Erythroblast (primary cell): ENCODE data around the gene CPPED1.

ENCODE experiments used
- DNase-seq, 2 experiments: peaks; one replicate each; lab custom pipeline; 2025; lab: John Stamatoyannopoulos, UW
- GATA1 ChIP-seq: IDR thresholded peaks from 2 replicates; pipeline ENCODE4 v1.6.1; 2011; ENCODE audit warnings: low read depth, mild to moderate bottlenecking, control low read depth, low read length, moderate library complexity
- POLR2A ChIP-seq: IDR thresholded peaks from 2 replicates; pipeline ENCODE4 v1.6.1; 2011; ENCODE audit warnings: mild to moderate bottlenecking, low read length

The CPPED1 gene

DNA sequence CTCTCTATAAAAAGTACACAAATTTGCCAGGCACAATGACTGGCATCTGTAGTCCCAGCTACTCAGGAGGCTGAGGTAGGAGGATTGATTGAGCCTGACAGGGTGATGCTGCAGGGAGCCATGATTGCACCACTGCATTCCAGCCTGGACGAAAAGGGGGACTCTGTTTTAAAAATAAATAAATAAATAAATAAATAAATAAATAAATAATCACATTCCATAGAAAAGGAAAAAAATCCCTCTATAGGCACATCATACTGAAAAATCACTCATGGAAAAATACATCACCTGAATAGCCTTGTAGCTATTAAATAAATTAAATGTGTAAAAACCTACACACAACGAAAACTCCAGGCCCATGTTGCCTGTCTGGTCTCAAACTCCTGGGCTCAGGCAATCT, 56.4 kb downstream of the CPPED1 start:
- DNase-seq, result no peak
- TF ChIP-seq GATA1, result no peak
- no peak for TF ChIP-seq POLR2A

DNA sequence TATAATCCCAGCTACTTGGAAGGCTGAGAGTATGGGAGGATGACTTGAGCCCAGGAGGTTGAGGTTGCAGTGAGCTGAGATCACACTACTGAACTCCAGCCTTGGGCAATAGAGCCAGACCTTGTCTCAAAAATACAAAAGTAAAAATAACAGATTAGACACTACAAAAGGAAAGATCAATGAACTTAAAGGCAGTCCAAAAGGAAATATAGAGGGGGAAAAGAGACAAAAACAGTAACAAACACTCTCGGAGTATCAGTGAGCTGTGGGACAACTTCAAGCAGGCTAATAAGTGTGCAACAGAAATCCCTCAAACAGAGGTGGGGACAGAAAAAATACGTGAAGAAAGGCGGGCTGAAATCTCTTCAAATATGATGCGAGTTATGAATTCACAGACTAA, 58.8 kb downstream of the CPPED1 start:
- TF ChIP-seq POLR2A (no peak), GATA1 (no peak)
- DNase-seq, result no peak

DNA sequence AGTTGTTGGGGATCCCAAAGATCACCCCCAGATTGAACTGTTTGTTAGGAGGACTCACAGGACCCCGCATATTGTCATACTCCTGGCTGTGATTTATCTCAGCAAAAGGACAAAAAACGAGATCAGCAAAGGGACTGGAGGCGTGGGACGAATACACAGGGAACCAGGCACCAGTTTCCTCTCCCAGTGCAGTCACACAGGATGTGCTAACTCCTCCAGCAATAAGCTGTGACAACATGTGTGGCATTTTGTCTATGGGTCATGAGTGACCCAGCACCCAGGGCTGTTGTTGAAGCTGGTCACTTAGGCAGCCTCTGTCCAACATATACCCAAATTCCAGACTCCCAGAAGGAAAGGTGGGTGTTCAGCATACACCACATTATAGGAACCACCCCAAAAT, 60.9 kb downstream of the CPPED1 start:
- TF ChIP-seq GATA1, result no peak
- TF ChIP-seq POLR2A, result no peak
- DNase-seq, result no peak

DNA sequence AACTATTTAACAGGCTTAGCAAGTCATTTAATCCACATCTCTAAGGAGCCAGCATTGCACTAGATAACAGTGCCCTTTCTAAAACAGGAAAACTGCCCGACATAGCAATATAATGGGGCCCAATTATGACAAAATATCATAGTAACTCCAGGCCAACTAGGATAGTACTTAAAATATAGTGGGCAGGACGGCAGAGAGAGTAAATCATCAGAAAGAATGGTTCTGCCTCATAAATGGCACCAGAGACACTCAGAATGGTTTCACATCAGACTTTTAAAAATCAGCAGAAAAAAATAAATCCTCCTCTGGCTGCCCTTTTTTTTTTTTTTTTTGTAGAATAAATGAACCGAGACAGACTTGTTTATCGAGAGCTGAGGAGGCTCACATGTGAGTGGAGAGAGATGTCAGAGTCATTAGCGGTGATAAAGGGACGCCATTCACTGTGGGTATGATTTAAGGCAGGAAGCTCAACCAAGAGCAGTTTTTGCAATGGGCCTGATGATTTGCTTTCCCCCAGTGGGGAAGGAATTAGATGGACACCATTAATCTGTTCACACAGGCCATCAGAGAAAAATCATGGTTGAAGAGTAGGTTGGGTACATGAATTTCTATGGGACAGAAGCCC, 62.6 kb downstream of the CPPED1 start:
- no peak for DNase-seq
- TF ChIP-seq GATA1, result no peak
- TF ChIP-seq POLR2A, result no peak

DNA sequence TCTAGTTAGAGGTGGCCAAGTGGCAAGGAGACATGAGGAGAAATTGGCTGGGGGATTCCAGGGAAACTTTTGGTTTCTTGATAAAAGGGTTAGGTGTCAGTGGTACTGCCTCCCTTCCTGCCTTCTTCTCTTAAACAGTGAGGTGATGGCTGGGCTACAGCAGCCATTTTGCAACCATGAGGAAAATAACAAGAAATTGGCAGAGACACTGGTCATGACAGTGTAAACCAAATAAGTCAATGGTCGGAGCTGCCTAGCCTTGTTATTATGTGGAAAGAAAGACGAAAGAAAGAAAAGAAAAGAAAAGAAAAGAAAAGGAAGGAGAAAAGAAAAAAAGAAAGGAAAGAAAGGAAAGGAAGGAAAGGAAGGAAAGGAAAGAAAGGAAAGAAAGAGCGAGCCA, 63.9 kb downstream of the CPPED1 start:
- no peak for DNase-seq
- TF ChIP-seq GATA1, result no peak
- TF ChIP-seq POLR2A, result no peak

DNA sequence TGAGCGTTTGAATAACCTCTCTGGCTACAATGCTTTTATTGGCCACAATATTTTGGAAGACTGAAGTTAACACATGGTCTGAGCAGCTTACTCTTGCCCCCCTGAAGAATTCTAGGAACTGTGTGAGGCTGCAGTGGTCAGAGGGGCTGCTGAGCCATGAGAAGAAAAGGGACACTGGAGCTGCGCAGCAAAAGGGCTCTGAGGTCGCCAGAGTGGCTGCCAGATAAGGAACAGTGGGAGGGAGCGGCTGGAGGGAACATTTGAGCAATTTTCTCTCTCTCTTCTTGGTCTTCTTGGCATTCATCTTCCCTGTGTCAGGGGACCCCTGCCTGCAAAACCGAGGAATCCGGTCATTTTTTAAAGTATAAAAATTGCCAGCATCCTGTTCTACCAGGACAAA, 66.1 kb downstream of the CPPED1 start:
- DNase-seq, result no peak
- TF ChIP-seq POLR2A, result no peak
- no peak for TF ChIP-seq GATA1

DNA sequence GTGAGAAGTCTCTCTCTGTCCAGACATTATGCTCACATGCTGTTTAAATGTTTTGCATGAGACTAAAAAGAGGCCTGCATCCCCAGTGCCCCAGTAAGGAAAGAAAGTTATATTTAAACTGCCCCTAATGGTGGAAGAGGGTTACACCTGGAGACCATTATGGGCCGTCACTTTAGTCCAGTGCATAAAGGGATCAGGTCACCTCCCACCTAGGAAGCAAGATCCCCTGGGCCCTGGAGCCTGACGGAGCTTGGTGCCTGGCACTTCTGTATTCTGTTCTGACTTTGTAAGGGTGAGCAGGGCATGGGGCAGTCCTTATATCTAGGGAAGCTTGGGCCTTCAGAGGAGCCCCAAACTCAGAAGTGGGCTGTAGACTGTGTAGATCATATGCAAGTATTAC, 67.9 kb downstream of the CPPED1 start:
- no peak for DNase-seq
- TF ChIP-seq POLR2A (no peak), GATA1 (no peak)

DNA sequence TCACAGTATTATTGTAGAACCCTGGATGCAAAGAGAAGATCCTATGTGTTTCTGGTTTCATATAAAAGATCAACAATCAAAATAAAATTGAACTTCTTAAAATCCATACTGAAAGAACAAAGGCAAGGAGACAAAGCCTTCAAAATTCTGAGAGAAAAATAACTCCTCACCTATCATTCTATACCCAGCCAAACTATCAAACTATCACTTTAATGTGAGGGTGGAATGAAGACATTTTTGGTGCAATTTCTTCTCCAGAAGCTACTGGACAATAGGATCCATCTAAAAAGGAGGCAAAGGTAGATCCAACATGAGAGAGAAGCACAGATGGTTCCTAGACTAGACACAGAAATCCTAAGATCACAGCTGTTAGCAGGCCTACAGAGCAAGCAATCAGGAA, 71.1 kb downstream of the CPPED1 start:
- no peak for TF ChIP-seq POLR2A
- TF ChIP-seq GATA1, result no peak
- no peak for DNase-seq

DNA sequence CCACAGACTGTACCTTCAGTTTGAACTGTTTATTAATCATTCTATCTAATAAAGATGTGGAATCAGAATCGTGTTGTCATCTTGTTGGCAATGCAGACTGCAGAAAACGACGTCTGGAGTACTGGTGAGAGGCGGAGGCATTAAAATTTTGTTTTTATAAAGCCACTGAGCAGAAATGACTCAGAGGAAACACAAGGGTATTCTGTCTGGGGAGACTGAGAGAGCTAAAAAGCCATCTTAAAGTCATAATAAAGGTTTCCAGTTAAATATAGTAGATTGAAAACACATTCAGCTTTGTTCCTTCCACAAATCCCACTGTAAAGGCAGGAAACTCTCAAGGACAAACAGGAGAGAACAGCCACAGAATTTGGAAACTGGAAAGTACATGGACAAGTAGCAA, 74.2 kb downstream of the CPPED1 start:
- no peak for DNase-seq
- TF ChIP-seq POLR2A (no peak), GATA1 (no peak)

DNA sequence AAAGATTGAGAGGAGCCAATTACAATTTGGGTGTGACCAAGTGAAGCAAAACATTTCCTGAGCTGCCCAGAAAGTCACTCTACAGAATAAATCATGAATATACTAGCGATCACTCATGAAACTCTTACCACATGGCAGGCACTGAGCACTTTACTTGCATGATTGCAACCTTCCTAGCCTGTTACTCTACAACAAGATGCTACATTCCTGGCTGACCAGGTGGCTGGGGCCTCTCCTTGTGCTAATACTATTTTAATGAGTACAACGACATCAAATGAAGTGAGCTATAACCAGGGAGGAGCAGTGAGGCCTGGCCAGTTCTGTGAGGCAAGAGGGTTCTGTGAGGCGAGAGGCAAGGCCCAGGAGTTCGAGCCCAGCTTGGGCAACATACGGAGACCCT, 75.2 kb downstream of the CPPED1 start:
- DNase-seq, result no peak
- TF ChIP-seq POLR2A, result no peak
- TF ChIP-seq GATA1, result no peak

DNA sequence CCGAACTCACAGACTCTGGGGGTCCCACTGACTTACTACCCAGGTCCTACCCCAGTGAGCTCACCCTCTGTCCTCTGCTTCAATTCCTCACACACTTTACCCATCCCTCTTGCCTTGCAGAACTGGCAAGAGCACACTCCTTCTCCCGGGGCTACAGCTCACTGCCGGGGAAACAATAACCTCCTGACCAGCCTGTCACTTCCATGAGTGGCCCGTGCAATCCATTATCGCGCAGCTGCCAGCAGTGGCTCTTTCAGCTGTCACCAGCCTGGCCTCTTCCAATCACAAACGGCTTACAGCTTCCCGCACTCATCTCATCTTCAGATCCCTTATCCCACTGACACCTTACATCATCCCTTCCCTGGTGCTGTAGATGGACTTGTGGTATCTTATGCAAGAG, 79.5 kb downstream of the CPPED1 start:
- TF ChIP-seq POLR2A, result no peak
- no peak for DNase-seq

DNA sequence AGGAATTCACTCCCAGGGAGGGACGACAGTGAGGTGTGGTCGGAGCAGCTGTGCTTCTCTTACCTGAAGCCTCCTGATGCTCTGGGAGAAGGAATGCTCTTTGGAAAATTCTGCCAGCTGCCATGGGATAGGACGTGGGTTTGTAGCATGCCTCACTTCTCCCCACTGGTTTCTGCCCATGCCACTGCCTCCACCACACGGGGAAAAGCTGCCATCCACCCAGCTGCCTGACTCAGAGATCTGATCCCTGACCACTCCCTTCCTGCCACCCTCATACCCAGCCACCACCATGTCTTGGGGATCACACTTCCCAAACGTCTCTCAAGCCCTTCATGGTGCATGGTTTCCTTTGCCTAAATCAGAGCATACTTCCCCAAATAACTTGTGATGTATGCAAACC, 80.0 kb downstream of the CPPED1 start:
- no peak for DNase-seq
- no peak for TF ChIP-seq GATA1
- no peak for TF ChIP-seq POLR2A

DNA sequence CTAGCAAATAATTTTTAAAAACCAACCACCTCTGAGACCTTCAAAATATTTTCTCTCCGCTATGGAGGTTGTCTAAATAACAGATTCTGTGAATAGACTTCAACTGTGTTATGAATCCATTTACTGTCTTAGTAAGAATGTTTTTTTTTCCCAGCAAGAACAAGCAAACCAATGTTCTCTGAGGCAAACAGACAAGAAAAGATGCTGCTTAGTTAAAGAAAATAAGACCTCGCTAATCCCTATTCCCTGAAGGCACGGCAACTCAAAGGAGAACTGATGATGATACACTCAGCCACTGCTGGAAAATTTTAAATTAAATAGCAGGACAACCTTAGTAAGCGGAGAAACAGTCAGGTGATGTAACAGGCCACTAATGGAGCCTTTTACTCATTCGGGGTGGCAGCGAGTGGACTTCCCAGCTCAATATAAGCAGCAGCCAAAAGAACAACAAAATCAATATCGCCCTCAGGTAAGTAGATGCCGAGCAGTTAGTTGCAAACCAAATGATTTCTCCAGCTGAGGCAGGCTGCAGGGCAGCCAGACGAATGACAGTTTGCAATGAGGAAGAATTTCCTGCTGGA, 81.8 kb downstream of the CPPED1 start:
- TF ChIP-seq GATA1 (no peak), POLR2A (no peak)
- DNase-seq, result no peak

DNA sequence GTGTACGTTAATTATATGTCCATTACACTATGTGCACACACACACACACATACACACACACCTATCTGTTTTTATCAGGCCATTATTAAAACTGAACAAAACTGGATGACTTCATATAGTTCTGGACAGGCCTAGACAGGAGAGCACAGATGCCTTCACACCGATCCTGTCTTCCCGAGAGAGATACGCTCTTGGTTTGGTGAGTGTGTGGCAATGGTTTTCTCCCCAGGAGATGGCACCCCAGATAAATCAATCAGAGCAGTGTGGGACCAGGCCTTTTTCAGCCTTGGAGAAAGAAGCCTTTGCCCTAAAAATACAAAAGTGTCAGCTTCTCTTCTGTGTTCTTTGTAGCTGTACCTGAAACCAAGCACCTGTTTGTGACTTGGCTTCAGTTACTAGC, 83.7 kb downstream of the CPPED1 start:
- TF ChIP-seq POLR2A (no peak), GATA1 (no peak)
- DNase-seq, result no peak

DNA sequence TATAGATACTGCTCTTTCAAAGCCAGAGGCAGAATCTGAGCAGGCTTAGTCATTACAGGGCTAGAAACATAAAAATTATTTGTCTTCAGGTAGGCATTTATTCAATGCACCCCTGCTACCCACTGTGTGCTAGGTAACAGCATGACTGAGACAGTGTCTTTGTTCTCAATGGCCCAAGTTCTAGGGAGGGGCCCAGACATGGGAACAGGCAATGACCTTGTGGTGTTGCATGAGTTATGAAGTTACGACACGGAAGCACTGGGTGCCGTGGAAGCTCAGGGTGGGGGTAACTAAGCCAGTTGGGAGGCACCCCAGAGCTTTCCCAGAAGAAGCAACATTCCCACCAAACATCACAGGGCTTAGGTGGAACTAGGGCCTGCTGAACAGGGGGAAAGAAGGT, 87.0 kb downstream of the CPPED1 start:
- no peak for DNase-seq
- TF ChIP-seq POLR2A, result no peak
- no peak for TF ChIP-seq GATA1
